HG03558 (cell line): Measurements from ENCODE around the gene CADM1.

Source experiments
- ATAC-seq: cut with Tn5 transposase; IDR thresholded peaks from one replicate; pipeline ENCODE4 v1.9.1; 2021; ENCODE audit warnings: moderate number of reproducible peaks; ENCODE audit not compliant: unreplicated experiment; ENCODE audit errors: extremely low read depth

CADM1 gene

DNA sequence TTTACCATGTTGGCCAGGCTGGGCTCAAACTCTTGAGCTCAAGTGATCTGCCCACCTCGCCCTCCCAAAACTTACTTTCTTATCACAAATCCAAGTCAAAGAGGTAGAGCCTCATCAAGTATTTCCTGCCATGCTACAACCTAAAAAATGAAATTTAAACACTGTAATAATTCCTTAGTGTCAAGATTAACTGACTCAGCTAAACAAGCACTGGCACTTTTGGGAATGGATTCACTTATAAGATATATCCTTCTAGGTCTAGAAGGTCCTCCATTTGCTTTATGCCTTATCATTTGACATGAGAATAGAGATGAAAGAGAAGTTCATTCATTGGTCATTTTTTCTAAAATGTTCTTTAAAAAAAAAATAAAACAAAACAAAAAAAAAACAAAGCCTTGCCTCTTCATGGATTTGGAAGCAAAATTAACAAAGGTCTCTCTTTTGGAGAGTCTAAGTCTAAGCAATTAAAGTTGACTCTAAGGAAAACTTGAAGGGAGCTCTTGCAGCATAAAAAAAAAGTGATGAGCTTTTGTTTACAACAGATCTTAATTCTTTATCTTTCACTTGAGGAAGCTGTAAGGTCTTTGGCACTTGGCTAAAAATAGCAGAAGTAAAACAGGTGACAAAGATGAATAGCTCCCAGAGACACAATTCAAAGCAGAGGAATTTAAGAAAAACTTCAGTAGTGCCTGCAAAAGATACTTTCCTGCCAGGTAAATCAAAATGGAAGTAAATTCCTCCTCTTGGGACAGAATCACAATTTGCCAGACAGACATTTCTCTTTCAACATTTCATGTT lies 50.3 kb downstream of the CADM1 start:
- ATAC-seq, result no peak

DNA sequence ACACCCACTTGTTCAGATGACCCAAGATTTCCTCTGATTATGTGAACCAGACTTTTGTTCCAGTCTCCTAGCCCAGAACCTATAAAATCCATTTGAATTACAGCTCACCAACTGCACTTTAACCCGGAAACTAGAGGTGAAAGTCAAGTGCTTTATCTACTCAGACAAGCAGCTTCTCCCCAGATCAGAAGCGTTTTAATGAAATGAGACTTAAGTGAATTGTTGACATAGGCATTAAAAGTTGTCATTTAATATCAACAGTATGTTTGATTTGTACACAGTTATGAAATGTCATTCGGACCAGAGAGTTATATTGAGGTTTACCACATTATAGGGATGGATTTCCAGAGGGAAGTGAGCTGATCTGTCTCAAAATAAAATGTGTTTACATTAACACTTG lies 52.0 kb downstream of the CADM1 start:
- no peak for ATAC-seq

GRCh38 chr11:115450519-115450918 lies 53.7 kb downstream of the CADM1 start:
- ATAC-seq, result no peak

DNA sequence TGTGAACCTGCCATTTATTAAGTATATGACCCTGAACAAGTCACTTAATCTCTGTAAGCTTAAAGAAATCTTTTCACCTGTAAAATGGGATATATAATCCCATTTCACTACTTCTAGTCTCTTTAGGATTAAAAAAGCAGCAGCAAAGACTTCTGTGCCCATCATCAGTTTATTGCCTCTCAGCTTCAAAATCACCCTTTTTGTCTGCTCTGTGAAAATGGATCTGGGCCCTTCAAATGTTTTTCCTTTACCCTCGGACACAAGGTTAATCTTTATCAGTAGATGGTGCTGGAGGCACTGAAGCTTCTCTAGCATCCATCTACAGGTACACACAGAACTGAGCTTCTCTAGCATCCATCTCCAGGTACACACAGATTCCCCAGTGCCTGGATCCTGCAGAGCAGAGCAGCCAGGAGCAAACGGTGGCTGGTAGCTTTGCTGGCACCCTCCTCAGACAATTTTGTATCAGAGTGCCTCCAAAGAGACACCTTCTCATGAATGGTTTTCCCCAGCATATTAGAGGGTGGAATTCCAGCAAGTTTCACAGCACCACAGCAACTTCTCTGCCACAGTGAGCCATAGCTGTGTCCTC lies 56.8 kb downstream of the CADM1 start:
- no peak for ATAC-seq

- ATAC-seq, result no peak
Observed at GRCh38 chr11:115446214-115446613, 58.0 kb downstream of the CADM1 start.

DNA sequence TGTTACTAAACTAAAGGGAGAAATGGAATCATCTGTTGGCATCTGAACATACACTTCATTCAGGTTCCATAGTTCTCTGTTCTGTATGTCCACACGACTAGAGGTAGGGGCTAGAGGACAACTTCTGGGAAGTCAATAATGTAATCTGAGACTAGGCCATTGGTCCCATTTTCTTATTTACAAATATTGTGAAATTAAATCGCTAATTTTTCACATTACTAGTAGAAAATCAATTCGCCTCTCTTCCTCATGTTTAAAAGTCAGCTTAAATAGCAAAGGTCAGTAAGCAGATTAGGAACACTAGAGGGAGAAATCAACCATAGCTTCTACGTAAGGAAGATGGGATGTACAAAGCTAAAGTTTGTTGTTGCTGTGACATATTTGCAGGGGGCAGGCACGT lies 59.7 kb downstream of the CADM1 start:
- no peak for ATAC-seq

DNA sequence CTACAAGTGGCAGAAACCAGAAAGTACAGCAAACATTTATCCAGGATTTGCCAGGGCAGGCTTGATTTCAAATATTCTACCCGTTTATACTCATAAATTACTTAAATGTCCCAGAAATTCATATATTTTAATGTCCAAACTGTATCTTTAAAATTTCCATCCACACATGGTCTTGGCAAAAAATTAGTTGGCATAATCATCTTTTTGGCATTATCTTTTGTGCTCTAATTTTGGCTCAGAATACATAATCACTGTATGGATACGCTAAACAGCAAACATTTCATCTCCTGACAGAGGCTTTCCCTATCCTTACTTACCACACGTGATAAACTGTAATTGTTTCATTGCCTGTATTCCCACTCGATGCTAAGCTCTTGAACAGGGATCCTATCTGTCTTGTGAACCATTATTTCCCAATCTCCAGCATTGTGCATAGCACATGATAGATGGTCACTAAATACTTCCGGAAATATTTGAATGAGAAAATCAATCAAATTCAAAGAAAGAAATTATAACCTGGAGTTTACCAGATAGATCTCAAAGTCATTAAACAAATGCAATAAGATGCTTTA lies 64.2 kb downstream of the CADM1 start:
- no peak for ATAC-seq

GRCh38 chr11:115439385-115439784 lies 64.8 kb downstream of the CADM1 start:
- ATAC-seq, result no peak

GRCh38 chr11:115437902-115438575 lies 66.2 kb downstream of the CADM1 start:
- no peak for ATAC-seq

DNA sequence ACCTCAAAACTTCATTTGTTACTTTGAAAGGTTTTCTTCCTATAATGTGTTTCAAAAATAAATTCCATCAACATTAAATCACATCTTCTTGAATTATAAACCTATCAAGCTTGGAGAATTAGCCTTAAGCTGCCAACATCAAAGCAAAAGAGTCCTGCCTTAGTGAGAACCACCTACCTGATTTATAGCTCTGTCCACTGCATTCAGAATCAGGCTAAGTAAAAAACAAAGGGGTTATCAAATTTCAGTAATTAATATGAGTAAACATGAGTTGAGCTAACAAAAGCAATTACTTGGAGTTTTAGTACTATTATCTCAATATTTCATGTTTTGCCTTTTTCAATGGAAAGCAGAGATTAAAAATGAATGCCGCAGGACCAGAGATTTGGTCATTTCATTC lies 73.9 kb downstream of the CADM1 start:
- ATAC-seq, result no peak

GRCh38 chr11:115428306-115428705 lies 75.9 kb downstream of the CADM1 start:
- ATAC-seq, result no peak

DNA sequence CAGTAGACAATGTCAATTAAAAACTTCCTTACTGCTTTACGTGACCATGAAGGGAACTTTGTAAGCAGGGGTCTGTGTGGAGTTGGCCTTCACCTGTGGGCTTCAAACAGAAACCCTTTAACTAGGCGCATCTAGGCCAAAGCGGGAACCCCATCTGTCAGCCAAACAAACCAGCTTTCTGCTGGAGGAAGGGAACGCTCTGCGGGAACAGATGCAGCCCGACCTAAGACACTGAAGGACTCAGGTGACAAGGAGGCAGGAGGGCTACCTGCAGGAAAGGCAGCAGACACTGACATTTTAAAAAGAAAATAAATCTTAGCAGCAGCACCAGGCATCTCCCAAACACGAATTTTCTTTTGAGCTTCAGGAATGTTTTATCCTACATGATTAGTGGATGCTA lies 78.4 kb downstream of the CADM1 start:
- no peak for ATAC-seq

- no peak for ATAC-seq
Observed at GRCh38 chr11:115425250-115425649, 79.0 kb downstream of the CADM1 start.

DNA sequence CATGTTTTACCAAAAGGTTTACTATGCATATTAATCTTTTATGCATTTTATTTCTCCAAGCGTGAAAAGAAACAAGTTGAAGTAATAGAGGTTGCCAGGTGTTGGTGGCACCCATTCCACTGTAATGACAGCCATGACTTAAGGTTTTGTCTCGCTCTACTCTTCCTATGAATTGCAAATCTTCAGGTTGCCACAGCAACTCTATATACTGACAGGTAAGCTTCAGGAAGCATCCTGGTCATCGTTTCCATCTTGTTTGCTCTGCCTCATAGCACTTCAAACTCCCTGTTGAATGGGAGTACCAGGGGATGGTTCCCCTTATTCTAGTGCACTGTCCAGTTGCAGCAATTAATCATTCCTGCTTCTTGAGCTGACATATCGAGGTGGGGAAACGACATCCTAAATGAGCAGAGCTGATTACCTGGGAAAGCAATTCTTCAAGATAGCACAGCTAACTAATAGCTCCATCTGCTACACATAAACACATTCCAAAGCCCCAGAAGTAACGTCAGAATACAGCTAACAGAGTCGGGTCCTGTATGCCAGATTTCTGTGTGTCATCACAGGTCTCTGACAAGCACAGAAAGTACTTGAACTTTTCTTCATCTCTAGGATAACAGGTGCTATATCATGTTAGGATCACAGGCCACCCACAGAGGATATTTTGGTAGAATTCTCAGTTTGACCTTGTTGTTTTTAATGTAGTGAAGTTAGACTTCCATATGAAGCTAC lies 80.3 kb downstream of the CADM1 start:
- ATAC-seq, result no peak

DNA sequence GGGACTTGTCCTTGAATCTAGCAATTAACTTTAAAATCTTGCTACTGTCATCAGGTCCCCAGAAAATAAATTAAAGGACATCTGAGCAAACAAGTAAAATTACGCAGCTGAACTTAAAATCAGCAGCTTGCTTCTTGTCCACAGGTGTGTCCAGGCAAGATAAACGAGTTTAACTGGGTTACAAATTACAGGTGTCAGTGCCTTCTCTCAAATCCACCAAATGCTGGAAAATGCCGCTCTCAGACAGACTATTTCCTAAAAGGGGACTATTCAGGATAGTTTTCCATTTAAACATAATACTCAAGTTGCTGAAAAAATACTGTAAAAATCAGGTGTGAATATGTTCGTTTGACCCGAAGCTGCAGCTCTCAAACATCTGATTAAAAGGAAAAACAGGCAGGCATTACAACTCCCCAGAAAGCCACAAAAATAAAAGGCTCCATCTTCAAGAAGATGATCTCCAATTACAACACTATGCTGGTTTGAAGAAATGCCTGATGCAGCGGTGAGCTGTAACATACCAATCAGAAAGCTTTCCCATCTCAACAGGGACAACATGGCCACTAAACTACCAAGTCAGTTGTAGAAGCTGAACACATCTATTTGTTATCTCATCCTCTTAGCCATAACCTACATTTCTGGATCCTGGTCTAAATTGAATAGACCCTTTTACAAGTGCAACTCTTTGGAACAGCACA lies 82.1 kb downstream of the CADM1 start:
- no peak for ATAC-seq

DNA sequence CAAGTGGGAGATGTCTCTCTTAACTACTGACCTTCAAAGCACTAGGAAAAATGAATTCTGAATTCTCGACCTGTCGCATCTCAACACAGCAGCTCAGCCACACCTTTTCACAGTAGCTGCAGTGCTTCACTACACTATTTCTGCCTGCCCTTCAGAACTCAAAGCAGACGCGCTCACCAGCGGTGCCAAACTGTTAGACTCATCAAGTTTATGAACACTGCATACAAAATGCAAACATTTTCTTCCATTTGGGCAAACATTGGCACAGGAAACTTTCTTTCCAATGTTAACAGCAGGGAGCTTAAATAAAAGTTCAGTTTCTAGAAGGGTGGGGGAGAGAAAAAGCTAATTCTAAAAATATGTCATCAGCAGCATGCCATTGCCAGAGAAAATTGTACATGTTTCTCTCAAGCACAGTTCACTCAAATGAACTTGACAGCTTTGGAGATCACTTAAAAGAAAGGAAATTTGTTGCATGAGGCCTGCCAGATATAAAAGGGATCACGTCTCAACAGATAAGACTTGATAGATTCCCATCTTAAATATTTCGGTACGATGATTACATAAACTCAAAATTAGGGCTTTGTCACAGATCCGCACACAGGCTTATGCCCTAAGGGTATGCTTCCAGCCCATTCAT lies 82.7 kb downstream of the CADM1 start:
- no peak for ATAC-seq

DNA sequence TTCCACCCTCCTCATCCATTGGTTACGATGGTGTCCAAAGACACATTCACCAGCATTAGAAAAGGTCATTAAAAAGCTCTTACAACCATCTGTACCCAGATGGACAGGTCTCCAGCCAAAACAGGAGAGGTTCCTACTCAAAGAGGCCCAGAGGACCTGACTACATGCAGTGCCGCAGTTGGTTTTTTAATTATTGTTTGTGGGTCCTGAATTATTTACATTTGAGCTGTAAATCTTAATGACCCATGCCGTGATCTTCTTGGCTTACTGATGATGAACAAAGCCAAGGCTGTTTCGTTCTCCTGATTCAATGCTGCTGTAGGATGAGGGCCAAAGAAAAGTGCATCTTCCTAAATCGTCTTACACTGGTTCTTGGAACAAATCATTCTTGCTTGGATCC lies 83.7 kb downstream of the CADM1 start:
- ATAC-seq, result no peak

- no peak for ATAC-seq
Observed at GRCh38 chr11:115418626-115419025, 85.6 kb downstream of the CADM1 start.

DNA sequence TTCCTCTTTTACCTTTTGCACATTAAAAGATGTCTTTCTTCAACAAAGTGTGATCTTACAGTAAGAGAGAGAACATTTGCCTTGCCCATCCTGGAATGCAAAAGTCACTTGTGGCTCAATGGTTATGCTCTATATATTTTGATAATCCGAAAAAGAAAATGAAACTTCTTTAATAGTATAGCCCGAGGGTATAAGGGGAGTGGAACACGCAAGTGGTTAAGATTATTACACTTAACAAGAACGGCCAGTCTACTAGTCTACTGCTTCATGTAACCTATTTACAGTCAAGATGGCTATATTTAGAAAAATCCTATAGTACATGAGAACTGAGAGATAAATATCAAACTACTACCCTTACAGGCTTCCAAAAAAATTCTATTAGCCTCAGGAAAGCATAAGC lies 86.1 kb downstream of the CADM1 start:
- ATAC-seq, result no peak

DNA sequence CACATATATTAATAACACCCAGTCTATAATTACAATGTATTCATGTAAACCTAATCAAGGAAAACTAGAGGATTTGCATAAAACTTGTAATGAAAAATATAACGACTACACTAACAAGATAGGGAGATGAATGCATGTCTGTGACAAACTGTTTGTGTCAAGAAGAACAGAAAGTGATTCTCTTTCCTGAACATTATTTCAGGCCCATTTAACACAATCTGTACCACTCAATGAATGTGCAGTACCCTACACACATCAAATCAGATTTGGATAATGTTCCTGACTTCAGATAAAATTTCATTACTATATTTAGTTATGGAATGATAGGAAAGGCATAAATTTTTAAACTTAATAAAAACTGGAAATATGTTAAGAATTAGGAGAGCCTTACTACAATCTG lies 93.1 kb downstream of the CADM1 start:
- ATAC-seq, result no peak
